HEK293 (cell line): ENCODE measurements around the gene PLBD2.

Source experiments
- CTCF ChIA-PET: fragments of 350-600 bp; formaldehyde crosslinking; extraction: SDS; loops from one replicate; lab custom pipeline; 2021; ENCODE audit warnings: antibody characterized with exemption; lab: Yijun Ruan, JAX
- POLR2A ChIA-PET: fragments of 300-600 bp; formaldehyde crosslinking; extraction: SDS; loops from one replicate; lab custom pipeline; 2020; ENCODE audit warnings: antibody characterized with exemption, inconsistent platforms; lab: Yijun Ruan, JAX
- H3K27ac ChIP-seq: fragments of 200-500 bp; sonication (Bioruptor generic); 2 replicates; pipeline ENCODE4 v1.5.1; 2014; ENCODE audit warnings: low read depth, low read length, control low read depth, inconsistent platforms; ENCODE audit errors: extremely low read depth
- H3K36me3 ChIP-seq, 2 experiments: fragments of 200-500 bp in 1 of 2; sonication (Bioruptor generic) in 1 of 2; 1 replicate in 1 of 2; 2 replicates in 1 of 2; pipeline ENCODE4 v1.5.1; 2014 to 2017; ENCODE audit warnings: inconsistent platforms in 2 of 2, low read length in 2 of 2; ENCODE audit not compliant: control insufficient read depth in 2 of 2, insufficient read depth in 1 of 2
- H3K4me1 ChIP-seq: fragments of 200-500 bp; sonication (Bioruptor generic); 2 replicates; pipeline ENCODE4 v1.5.1; 2014; ENCODE audit warnings: mild to moderate bottlenecking, low read length, inconsistent platforms; ENCODE audit not compliant: control insufficient read depth, insufficient read depth
- H3K4me3 ChIP-seq: 2 replicates; pipeline ENCODE4 v1.5.1; 2011; ENCODE audit warnings: low read depth, mild to moderate bottlenecking, control low read depth, low read length, moderate library complexity
- H3K9me3 ChIP-seq: fragments of 200-500 bp; sonication (Bioruptor generic); 2 replicates; pipeline ENCODE4 v1.5.1; 2014; ENCODE audit warnings: low read depth, low read length, inconsistent platforms; ENCODE audit not compliant: control insufficient read depth, insufficient read depth
- GLIS2 ChIP-seq: fragments of 450-650 bp; formaldehyde crosslinking; IDR thresholded peaks from 2 replicates; pipeline ENCODE4 v1.5.1; 2016; ENCODE audit warnings: missing biosample characterization, missing genetic modification characterization
- HOXA7 ChIP-seq: sonication (generic); formaldehyde crosslinking; IDR thresholded peaks from 2 replicates; pipeline ENCODE4 v1.8.1; 2022; ENCODE audit warnings: missing genetic modification reagents, borderline replicate concordance
- KLF8 ChIP-seq: fragments of 450-650 bp; formaldehyde crosslinking; IDR thresholded peaks from 2 replicates; pipeline ENCODE4 v1.5.1; 2016; ENCODE audit warnings: missing biosample characterization, missing genetic modification characterization
- MZF1 ChIP-seq: fragments of 450-650 bp; formaldehyde crosslinking; IDR thresholded peaks from 2 replicates; pipeline ENCODE4 v1.5.1; 2017; ENCODE audit warnings: missing biosample characterization, missing genetic modification characterization, borderline replicate concordance
- REPIN1 ChIP-seq: fragments of 450-650 bp; formaldehyde crosslinking; IDR thresholded peaks from 2 replicates; pipeline ENCODE4 v1.5.1; 2017; ENCODE audit warnings: missing biosample characterization, missing genetic modification characterization, low read depth
- SCRT2 ChIP-seq: fragments of 450-650 bp; formaldehyde crosslinking; IDR thresholded peaks from 2 replicates; pipeline ENCODE4 v1.5.1; 2016; ENCODE audit warnings: missing biosample characterization, missing genetic modification characterization
- SP2 ChIP-seq: fragments of 450-650 bp; formaldehyde crosslinking; IDR thresholded peaks from 2 replicates; pipeline ENCODE4 v1.5.1; 2016; ENCODE audit warnings: missing biosample characterization, missing genetic modification characterization
- ZBTB1 ChIP-seq: fragments of 450-650 bp; formaldehyde crosslinking; IDR thresholded peaks from 2 replicates; pipeline ENCODE4 v1.5.1; 2016; ENCODE audit warnings: missing biosample characterization, missing genetic modification characterization
- ZBTB20 ChIP-seq: fragments of 450-650 bp; formaldehyde crosslinking; IDR thresholded peaks from 2 replicates; pipeline ENCODE4 v1.5.1; 2016; ENCODE audit warnings: missing biosample characterization, missing genetic modification characterization
- ZBTB21 ChIP-seq: fragments of 450-650 bp; formaldehyde crosslinking; IDR thresholded peaks from 2 replicates; pipeline ENCODE4 v1.5.1; 2017; ENCODE audit warnings: missing biosample characterization, missing genetic modification characterization
- ZFP3 ChIP-seq: fragments of 450-650 bp; formaldehyde crosslinking; IDR thresholded peaks from 2 replicates; pipeline ENCODE4 v1.5.1; 2016; ENCODE audit warnings: low read depth, missing biosample characterization, missing genetic modification characterization
- ZNF10 ChIP-seq: fragments of 450-650 bp; formaldehyde crosslinking; IDR thresholded peaks from 2 replicates; pipeline ENCODE4 v1.5.1; 2017; ENCODE audit warnings: missing biosample characterization, missing genetic modification characterization
- ZNF223 ChIP-seq: fragments of 450-650 bp; formaldehyde crosslinking; IDR thresholded peaks from 2 replicates; pipeline ENCODE4 v1.5.1; 2016; ENCODE audit warnings: missing biosample characterization, missing genetic modification characterization
- ZNF248 ChIP-seq: fragments of 450-650 bp; formaldehyde crosslinking; IDR thresholded peaks from 2 replicates; pipeline ENCODE4 v1.5.1; 2017; ENCODE audit warnings: missing biosample characterization, missing genetic modification characterization
- ZNF302 ChIP-seq: fragments of 450-650 bp; formaldehyde crosslinking; IDR thresholded peaks from 2 replicates; pipeline ENCODE4 v1.5.1; 2016; ENCODE audit warnings: missing biosample characterization, missing genetic modification characterization, low read depth
- ZNF311 ChIP-seq: fragments of 450-650 bp; formaldehyde crosslinking; IDR thresholded peaks from 2 replicates; pipeline ENCODE4 v1.5.1; 2017; ENCODE audit warnings: missing biosample characterization, missing genetic modification characterization, borderline replicate concordance
- ZNF354C ChIP-seq: fragments of 450-650 bp; formaldehyde crosslinking; IDR thresholded peaks from 2 replicates; pipeline ENCODE4 v1.5.1; 2016; ENCODE audit warnings: missing biosample characterization, missing genetic modification characterization, low read depth, borderline replicate concordance
- ZNF433 ChIP-seq: fragments of 450-650 bp; formaldehyde crosslinking; IDR thresholded peaks from 2 replicates; pipeline ENCODE4 v1.5.1; 2016; ENCODE audit warnings: missing biosample characterization, missing genetic modification characterization, low read depth
- ZNF544 ChIP-seq: fragments of 450-650 bp; formaldehyde crosslinking; IDR thresholded peaks from 2 replicates; pipeline ENCODE4 v1.5.0; 2017; ENCODE audit warnings: missing biosample characterization, missing genetic modification characterization
- ZNF548 ChIP-seq: fragments of 450-650 bp; formaldehyde crosslinking; IDR thresholded peaks from 2 replicates; pipeline ENCODE4 v1.5.1; 2016; ENCODE audit warnings: missing biosample characterization, missing genetic modification characterization
- ZNF600 ChIP-seq: fragments of 450-650 bp; formaldehyde crosslinking; IDR thresholded peaks from 2 replicates; pipeline ENCODE4 v1.5.1; 2016; ENCODE audit warnings: missing biosample characterization, missing genetic modification characterization
- ZNF626 ChIP-seq: fragments of 450-650 bp; sonication (Bioruptor Pico); formaldehyde crosslinking; IDR thresholded peaks from 2 replicates; pipeline ENCODE4 v1.5.1; 2018; ENCODE audit warnings: missing biosample characterization, missing genetic modification characterization, inconsistent platforms
- ZNF660 ChIP-seq: fragments of 450-650 bp; IDR thresholded peaks from 2 replicates; pipeline ENCODE4 v1.5.1; 2018; ENCODE audit warnings: missing biosample characterization, mild to moderate bottlenecking, missing genetic modification characterization
- ZNF76 ChIP-seq: fragments of 450-650 bp; formaldehyde crosslinking; IDR thresholded peaks from 2 replicates; pipeline ENCODE4; 2016; ENCODE audit warnings: low read depth, missing biosample characterization, missing genetic modification characterization, borderline replicate concordance
- ZNF776 ChIP-seq: fragments of 450-650 bp; formaldehyde crosslinking; IDR thresholded peaks from 2 replicates; pipeline ENCODE4 v1.5.0; 2017; ENCODE audit warnings: missing biosample characterization, missing genetic modification characterization, borderline replicate concordance
- ZNF792 ChIP-seq: fragments of 450-650 bp; formaldehyde crosslinking; IDR thresholded peaks from 2 replicates; pipeline ENCODE4 v1.5.1; 2016; ENCODE audit warnings: missing biosample characterization, missing genetic modification characterization
- ZSCAN16 ChIP-seq: fragments of 450-650 bp; formaldehyde crosslinking; IDR thresholded peaks from 2 replicates; pipeline ENCODE4 v1.5.1; 2016; ENCODE audit warnings: missing biosample characterization, missing genetic modification characterization
- TF ChIP-seq, protein P1 (sequence below): sonication (generic); formaldehyde crosslinking; IDR thresholded peaks from 2 replicates; pipeline ENCODE4 v1.8.1; 2022; ENCODE audit warnings: mild to moderate bottlenecking, moderate library complexity, missing genetic modification reagents
- TF ChIP-seq, protein P2 (sequence below): fragments of 450-650 bp; formaldehyde crosslinking; IDR thresholded peaks from 2 replicates; pipeline ENCODE4 v1.5.1; 2016; ENCODE audit warnings: missing biosample characterization, missing genetic modification characterization, low read depth
- TF ChIP-seq, protein P3 (sequence below): fragments of 450-650 bp; formaldehyde crosslinking; IDR thresholded peaks from 2 replicates; pipeline ENCODE4 v1.5.1; 2016; ENCODE audit warnings: missing biosample characterization, missing genetic modification characterization
- TF ChIP-seq, protein P4 (sequence below): fragments of 450-650 bp; formaldehyde crosslinking; IDR thresholded peaks from 2 replicates; pipeline ENCODE4 v1.5.1; 2016; ENCODE audit warnings: missing biosample characterization, missing genetic modification characterization
- TF ChIP-seq, protein P5 (sequence below): fragments of 450-650 bp; formaldehyde crosslinking; IDR thresholded peaks from 2 replicates; pipeline ENCODE4 v1.5.1; 2016; ENCODE audit warnings: missing biosample characterization, missing genetic modification characterization

The PLBD2 gene

DNA sequence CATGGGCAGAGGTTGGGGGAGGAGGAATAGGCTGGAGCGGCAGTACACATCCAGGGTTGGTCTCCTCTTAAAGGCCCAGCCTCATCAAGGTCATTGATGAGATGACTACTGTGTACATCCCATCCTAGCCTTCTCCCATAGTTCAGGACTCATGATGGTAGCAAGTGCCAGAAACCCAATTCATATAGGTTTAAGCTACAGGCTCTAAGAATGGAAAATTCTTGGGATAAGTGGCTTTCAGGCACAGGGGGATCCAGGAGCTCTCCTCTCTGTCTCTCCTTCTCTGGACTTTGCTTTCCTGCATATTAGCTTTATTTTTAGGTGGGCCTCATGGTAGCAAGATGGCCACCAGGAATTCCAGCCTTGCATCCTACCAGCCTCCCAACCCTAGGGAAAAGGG is 70.1 kb downstream of the PLBD2 start:
- Histone ChIP-seq H3K4me1 (no peaks in the 10 kb centered on the region), H3K36me3 (peaks cover 0 to 4% of the 10 kb centered on the region in 2 experiments; a peak in 1 of 3 replicates), H3K9me3 (no peaks in the 10 kb centered on the region), H3K27ac (no peak overlapping the region), H3K4me3 (no peak overlapping the region)
- CTCF ChIA-PET: no interaction called here
- POLR2A ChIA-PET: no interaction called here
- TF ChIP-seq ZNF776 (tag by site-specific recombination): no peak
- TF ChIP-seq ZNF10 (tag by site-specific recombination): no peak
- no peak for TF ChIP-seq MZF1 (tag by site-specific recombination)
- no peak for TF ChIP-seq ZFP3 (tag by site-specific recombination)
- TF ChIP-seq KLF8 (tag by site-specific recombination): no peak
- TF ChIP-seq ZNF660 (tag by site-specific recombination): no peak
- TF ChIP-seq SCRT2 (tag by site-specific recombination): no peak
- TF ChIP-seq ZNF544 (tag by site-specific recombination): no peak
- TF ChIP-seq ZNF548 (tag by site-specific recombination): no peak
- no peak for TF ChIP-seq GLIS2 (tag by site-specific recombination)
- TF ChIP-seq, protein P1, sequence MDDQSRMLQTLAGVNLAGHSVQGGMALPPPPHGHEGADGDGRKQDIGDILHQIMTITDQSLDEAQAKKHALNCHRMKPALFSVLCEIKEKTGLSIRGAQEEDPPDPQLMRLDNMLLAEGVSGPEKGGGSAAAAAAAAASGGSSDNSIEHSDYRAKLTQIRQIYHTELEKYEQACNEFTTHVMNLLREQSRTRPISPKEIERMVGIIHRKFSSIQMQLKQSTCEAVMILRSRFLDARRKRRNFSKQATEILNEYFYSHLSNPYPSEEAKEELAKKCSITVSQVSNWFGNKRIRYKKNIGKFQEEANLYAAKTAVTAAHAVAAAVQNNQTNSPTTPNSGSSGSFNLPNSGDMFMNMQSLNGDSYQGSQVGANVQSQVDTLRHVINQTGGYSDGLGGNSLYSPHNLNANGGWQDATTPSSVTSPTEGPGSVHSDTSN: no peak
- TF ChIP-seq ZNF600: no peak
- TF ChIP-seq ZNF792: no peak
- no peak for TF ChIP-seq REPIN1 (tag by site-specific recombination)
- no peak for TF ChIP-seq ZNF223
- TF ChIP-seq ZNF354C (tag by site-specific recombination): no peak
- no peak for TF ChIP-seq ZNF626

DNA sequence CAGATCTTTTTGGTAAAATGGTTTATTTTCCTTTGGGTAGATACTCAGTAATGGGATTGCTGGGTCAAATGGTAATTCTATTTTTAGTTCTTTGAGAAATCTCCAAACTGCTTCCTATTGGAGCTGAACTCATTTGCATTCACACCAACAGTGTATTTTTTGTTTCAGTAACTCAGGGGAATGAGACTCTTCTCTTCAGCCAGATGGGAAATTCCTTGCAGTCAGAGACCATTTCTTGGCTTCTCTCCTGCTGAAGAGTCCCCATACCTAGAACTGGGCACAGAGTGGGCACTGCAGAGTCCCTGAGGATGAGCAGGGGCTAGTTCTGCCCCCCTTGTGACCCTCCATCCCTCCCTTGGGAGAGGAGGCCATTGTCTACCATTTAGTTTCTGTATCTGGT is 74.6 kb downstream of the PLBD2 start:
- Histone ChIP-seq H3K9me3 (no peaks in the 10 kb centered on the region), H3K4me1 (no peaks in the 10 kb centered on the region), H3K27ac (no peak overlapping the region), H3K4me3 (no peak overlapping the region), H3K36me3 (no peaks in the 10 kb centered on the region)
- CTCF ChIA-PET: no interaction called here
- POLR2A ChIA-PET: no interaction called here
- TF ChIP-seq HOXA7: no peak
- TF ChIP-seq ZNF776 (tag by site-specific recombination): no peak
- TF ChIP-seq ZNF10 (tag by site-specific recombination): no peak
- TF ChIP-seq ZNF433: no peak
- TF ChIP-seq ZSCAN16 (tag by site-specific recombination): no peak
- TF ChIP-seq ZNF76 (tag by site-specific recombination): no peak
- TF ChIP-seq SP2 (tag by site-specific recombination): no peak
- no peak for TF ChIP-seq ZBTB1 (tag by site-specific recombination)
- TF ChIP-seq ZBTB20 (tag by site-specific recombination): no peak
- TF ChIP-seq, protein P2, sequence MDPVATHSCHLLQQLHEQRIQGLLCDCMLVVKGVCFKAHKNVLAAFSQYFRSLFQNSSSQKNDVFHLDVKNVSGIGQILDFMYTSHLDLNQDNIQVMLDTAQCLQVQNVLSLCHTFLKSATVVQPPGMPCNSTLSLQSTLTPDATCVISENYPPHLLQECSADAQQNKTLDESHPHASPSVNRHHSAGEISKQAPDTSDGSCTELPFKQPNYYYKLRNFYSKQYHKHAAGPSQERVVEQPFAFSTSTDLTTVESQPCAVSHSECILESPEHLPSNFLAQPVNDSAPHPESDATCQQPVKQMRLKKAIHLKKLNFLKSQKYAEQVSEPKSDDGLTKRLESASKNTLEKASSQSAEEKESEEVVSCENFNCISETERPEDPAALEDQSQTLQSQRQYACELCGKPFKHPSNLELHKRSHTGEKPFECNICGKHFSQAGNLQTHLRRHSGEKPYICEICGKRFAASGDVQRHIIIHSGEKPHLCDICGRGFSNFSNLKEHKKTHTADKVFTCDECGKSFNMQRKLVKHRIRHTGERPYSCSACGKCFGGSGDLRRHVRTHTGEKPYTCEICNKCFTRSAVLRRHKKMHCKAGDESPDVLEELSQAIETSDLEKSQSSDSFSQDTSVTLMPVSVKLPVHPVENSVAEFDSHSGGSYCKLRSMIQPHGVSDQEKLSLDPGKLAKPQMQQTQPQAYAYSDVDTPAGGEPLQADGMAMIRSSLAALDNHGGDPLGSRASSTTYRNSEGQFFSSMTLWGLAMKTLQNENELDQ: no peak
- TF ChIP-seq ZNF302 (tag by site-specific recombination): no peak
- TF ChIP-seq SCRT2 (tag by site-specific recombination): no peak
- TF ChIP-seq ZBTB21 (tag by site-specific recombination): no peak
- TF ChIP-seq, protein P3, sequence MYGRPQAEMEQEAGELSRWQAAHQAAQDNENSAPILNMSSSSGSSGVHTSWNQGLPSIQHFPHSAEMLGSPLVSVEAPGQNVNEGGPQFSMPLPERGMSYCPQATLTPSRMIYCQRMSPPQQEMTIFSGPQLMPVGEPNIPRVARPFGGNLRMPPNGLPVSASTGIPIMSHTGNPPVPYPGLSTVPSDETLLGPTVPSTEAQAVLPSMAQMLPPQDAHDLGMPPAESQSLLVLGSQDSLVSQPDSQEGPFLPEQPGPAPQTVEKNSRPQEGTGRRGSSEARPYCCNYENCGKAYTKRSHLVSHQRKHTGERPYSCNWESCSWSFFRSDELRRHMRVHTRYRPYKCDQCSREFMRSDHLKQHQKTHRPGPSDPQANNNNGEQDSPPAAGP (tag by site-specific recombination): no peak
- no peak for TF ChIP-seq ZNF248
- TF ChIP-seq, protein P4, sequence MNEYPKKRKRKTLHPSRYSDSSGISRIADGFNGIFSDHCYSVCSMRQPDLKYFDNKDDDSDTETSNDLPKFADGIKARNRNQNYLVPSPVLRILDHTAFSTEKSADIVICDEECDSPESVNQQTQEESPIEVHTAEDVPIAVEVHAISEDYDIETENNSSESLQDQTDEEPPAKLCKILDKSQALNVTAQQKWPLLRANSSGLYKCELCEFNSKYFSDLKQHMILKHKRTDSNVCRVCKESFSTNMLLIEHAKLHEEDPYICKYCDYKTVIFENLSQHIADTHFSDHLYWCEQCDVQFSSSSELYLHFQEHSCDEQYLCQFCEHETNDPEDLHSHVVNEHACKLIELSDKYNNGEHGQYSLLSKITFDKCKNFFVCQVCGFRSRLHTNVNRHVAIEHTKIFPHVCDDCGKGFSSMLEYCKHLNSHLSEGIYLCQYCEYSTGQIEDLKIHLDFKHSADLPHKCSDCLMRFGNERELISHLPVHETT (tag by site-specific recombination): no peak
- TF ChIP-seq, protein P5, sequence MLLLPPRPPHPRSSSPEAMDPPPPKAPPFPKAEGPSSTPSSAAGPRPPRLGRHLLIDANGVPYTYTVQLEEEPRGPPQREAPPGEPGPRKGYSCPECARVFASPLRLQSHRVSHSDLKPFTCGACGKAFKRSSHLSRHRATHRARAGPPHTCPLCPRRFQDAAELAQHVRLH (tag by site-specific recombination): no peak
- TF ChIP-seq ZNF311 (tag by site-specific recombination): no peak
